MCF 10A (cell line): ENCODE data around the gene AUTS2. TPM values are rescaled to one million over a fixed set of nuclear protein-coding genes. Genes with fewer than 3 reads are reported as not detected.

Experiments used
- BruUV-seq: library from RNA; stranded (reverse); fragments of 400-500 nt; replicated peaks from 2 replicates; lab custom pipeline; 2021; lab: Mats Ljungman, UMichigan
- CTCF ChIA-PET: fragments of 300-600 bp; sonication (Branson Sonifier 250); formaldehyde crosslinking; extraction: SDS; loops from one replicate; lab custom pipeline; 2021; ENCODE audit warnings: antibody characterized with exemption, inconsistent platforms; lab: Yijun Ruan, JAX
- POLR2A ChIA-PET: fragments of 300-600, 350-650 bp; sonication (Branson Sonifier 250); formaldehyde crosslinking; extraction: SDS; loops from one replicate; lab custom pipeline; 2020; ENCODE audit warnings: antibody characterized with exemption, inconsistent platforms; lab: Yijun Ruan, JAX
- DNase-seq: peaks from one replicate; pipeline ENCODE4 v3.0.0-alpha.2; 2018; ENCODE audit not compliant: unreplicated experiment
- H3K27ac Mint-ChIP-seq: one replicate; pipeline ENCODE4 v1.8.0; 2022; ENCODE audit warnings: mild to moderate bottlenecking, low read depth, mixed read lengths; ENCODE audit not compliant: unreplicated experiment
- H3K27me3 Mint-ChIP-seq: one replicate; pipeline ENCODE4 v1.8.0; 2022; ENCODE audit warnings: mixed read lengths; ENCODE audit not compliant: insufficient read depth, unreplicated experiment
- H3K36me3 Mint-ChIP-seq: one replicate; pipeline ENCODE4 v1.8.0; 2022; ENCODE audit warnings: mild to moderate bottlenecking, moderate library complexity, mixed read lengths; ENCODE audit not compliant: insufficient read depth, unreplicated experiment
- H3K4me1 Mint-ChIP-seq: one replicate; pipeline ENCODE4 v1.8.0; 2022; ENCODE audit warnings: mixed read lengths; ENCODE audit not compliant: insufficient read depth, unreplicated experiment
- H3K4me3 Mint-ChIP-seq: one replicate; pipeline ENCODE4 v1.8.0; 2022; ENCODE audit warnings: mild to moderate bottlenecking, moderate library complexity, mixed read lengths; ENCODE audit not compliant: unreplicated experiment
- H3K9me3 Mint-ChIP-seq: one replicate; pipeline ENCODE4 v1.8.0; 2022; ENCODE audit warnings: mixed read lengths; ENCODE audit not compliant: unreplicated experiment
- intact Hi-C: fragments of 100-400 bp; cut with micrococcal nuclease; formaldehyde crosslinking; loops from 2 replicates; pipeline ENCODE4 v1.14.1; 2022
- total RNA-seq: library from RNA; stranded (reverse); gene quantifications from 2 replicates; pipeline ENCODE4 v1.2.3, GENCODE V29; 2022
- TF ChIP-seq, protein P1 (sequence below): fragments of 200-600 bp; IDR thresholded peaks from one replicate; pipeline ENCODE4 v1.8.0; 2022; ENCODE audit warnings: antibody characterized with exemption, mild to moderate bottlenecking; ENCODE audit not compliant: unreplicated experiment

Gene AUTS2
- total RNA-seq, 1 experiment from 2014 or later: 1.3 TPM

DNA sequence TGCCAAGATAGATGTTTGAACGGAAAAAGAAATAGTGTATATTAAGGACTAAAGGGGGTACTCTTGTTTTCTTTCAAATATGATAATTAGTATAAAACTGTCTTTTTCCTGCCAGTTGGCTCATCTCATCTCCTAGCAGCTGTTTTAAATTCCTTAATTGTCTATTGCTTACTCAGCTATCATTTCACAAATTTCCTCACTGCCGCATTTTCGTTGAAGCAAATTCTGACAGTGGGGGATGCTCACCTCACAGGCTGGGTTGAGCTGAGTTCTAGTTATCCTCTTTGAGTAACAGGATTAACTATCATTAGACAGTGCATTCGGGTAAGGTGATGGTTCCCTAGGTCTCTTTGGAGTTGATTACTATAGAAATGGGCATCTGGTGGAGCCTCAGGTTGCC, 592.0 kb downstream of the AUTS2 start:
- ChIA-PET POLR2A (no interaction called here), CTCF (interaction anchor here (0.6 kb wide), 1 partner anchor 91 kb away, joined by 3 read pairs; no protein-coding TSS in a partner anchor)
- no peak overlapping the region for H3K4me3 Mint-ChIP-seq
- H3K27me3 Mint-ChIP-seq: no peaks in the 10 kb centered on the region
- peaks cover 7% of the 10 kb centered on the region for H3K9me3 Mint-ChIP-seq
- no peak overlapping the region for H3K27ac Mint-ChIP-seq
- TF ChIP-seq, protein P1, sequence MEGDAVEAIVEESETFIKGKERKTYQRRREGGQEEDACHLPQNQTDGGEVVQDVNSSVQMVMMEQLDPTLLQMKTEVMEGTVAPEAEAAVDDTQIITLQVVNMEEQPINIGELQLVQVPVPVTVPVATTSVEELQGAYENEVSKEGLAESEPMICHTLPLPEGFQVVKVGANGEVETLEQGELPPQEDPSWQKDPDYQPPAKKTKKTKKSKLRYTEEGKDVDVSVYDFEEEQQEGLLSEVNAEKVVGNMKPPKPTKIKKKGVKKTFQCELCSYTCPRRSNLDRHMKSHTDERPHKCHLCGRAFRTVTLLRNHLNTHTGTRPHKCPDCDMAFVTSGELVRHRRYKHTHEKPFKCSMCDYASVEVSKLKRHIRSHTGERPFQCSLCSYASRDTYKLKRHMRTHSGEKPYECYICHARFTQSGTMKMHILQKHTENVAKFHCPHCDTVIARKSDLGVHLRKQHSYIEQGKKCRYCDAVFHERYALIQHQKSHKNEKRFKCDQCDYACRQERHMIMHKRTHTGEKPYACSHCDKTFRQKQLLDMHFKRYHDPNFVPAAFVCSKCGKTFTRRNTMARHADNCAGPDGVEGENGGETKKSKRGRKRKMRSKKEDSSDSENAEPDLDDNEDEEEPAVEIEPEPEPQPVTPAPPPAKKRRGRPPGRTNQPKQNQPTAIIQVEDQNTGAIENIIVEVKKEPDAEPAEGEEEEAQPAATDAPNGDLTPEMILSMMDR: no peak
- H3K36me3 Mint-ChIP-seq: peaks cover 2% of the 10 kb centered on the region
- intact Hi-C loops: loop anchor here (5.0 kb wide), 1 partner anchor 507 kb away; no protein-coding TSS in a partner anchor
- no TSS peak for BruUV-seq
- H3K4me1 Mint-ChIP-seq: no peaks in the 10 kb centered on the region
- DNase-seq: no peak

- Mint-ChIP-seq H3K36me3 (peaks cover 6% of the 10 kb centered on the region), H3K27ac (no peak overlapping the region), H3K27me3 (no peaks in the 10 kb centered on the region), H3K4me3 (no peak overlapping the region), H3K9me3 (peaks cover 7% of the 10 kb centered on the region), H3K4me1 (no peaks in the 10 kb centered on the region)
- DNase-seq: no peak
- CTCF ChIA-PET: no interaction called here
- BruUV-seq: no TSS peak
- TF ChIP-seq, protein P1: no peak
- intact Hi-C loops: loop anchor here (5.0 kb wide), 1 partner anchor 504 kb away; no protein-coding TSS in a partner anchor
- POLR2A ChIA-PET: no interaction called here
Measured at GRCh38 chr7:70193514-70193913, 595.2 kb downstream of the AUTS2 start.

DNA sequence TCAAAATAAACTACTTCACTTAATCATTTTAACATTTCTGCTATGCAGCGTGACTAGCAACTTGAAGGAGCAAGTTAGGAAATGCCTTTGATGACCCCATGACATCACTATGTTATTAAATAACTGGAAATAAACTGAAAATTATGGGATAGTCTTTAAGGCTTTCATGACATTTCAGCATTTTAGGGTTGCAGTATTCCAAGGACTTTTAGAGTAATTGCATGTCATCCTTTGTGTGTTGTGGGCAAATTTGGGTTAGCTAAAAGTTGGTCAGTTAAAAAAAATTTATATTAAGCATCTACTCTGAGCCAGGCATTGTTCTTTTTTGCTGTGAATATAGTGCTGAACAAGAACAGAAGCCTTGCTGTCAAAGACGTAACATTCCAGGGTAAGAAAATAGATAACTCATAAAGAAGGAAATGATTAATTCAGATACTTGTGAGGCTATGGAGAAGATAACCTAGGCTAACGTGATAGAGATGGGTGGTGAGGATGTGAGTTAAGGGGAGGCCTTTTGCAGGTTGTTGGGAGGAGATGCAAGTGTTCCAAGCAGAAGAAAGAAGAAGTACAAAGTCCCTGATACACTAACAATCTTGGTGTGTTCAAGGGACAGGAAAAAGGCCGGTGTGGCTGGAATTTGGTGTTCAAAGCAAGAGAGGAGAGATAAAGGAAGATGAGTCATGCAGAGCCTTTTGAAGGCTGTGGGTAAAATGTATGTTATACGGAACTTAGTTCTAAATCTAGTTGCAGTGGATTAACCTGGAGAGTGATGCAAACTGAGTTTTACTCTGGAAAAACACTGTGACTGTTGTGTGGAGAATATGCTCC, 610.2 kb downstream of the AUTS2 start:
- H3K9me3 Mint-ChIP-seq: peaks cover 21% of the 10 kb centered on the region
- ChIA-PET POLR2A (no interaction called here), CTCF (no interaction called here)
- no peaks in the 10 kb centered on the region for H3K27me3 Mint-ChIP-seq
- TF ChIP-seq, protein P1: no peak
- no peaks in the 10 kb centered on the region for H3K4me1 Mint-ChIP-seq
- DNase-seq: no peak
- H3K36me3 Mint-ChIP-seq: no peaks in the 10 kb centered on the region
- H3K4me3 Mint-ChIP-seq: no peak overlapping the region
- BruUV-seq: no TSS peak
- intact Hi-C loops: no loop called here
- no peak overlapping the region for H3K27ac Mint-ChIP-seq

- no peak for DNase-seq
- intact Hi-C loops: no loop called here
- ChIA-PET CTCF (no interaction called here), POLR2A (no interaction called here)
- Mint-ChIP-seq H3K4me1 (no peaks in the 10 kb centered on the region), H3K36me3 (no peaks in the 10 kb centered on the region), H3K27me3 (no peaks in the 10 kb centered on the region), H3K9me3 (peaks cover 26% of the 10 kb centered on the region), H3K27ac (no peak overlapping the region), H3K4me3 (no peak overlapping the region)
- no TSS peak for BruUV-seq
- TF ChIP-seq, protein P1: no peak
Measured at GRCh38 chr7:70210200-70210935, 612.1 kb downstream of the AUTS2 start.
